Trophoblast cell (in vitro differentiated cells and primary cell): ENCODE measurements around the gene NPTN.

ENCODE experiments used
- DNase-seq, 2 donors: peaks; one replicate each; pipeline ENCODE4 v3.0.0-alpha.2; 2016
- H2AFZ ChIP-seq: 2 replicates; pipeline ENCODE4 v1.6.1; 2013; ENCODE audit warnings: low read length, moderate library complexity, mild to moderate bottlenecking; ENCODE audit not compliant: insufficient read depth, poor library complexity
- H2AK5ac ChIP-seq: 2 replicates; pipeline ENCODE4 v1.6.1; 2013; ENCODE audit warnings: mild to moderate bottlenecking, low read length
- H2BK120ac ChIP-seq: 2 replicates; pipeline ENCODE4 v1.6.1; 2013; ENCODE audit warnings: low read length, mild to moderate bottlenecking, moderate library complexity; ENCODE audit not compliant: insufficient read depth, poor library complexity
- H2BK12ac ChIP-seq: 2 replicates; pipeline ENCODE4 v1.6.1; 2013; ENCODE audit warnings: mild to moderate bottlenecking, low read length, moderate library complexity
- H2BK5ac ChIP-seq: 2 replicates; pipeline ENCODE4 v1.6.1; 2013; ENCODE audit warnings: low read length, low read depth, moderate library complexity, mild to moderate bottlenecking; ENCODE audit not compliant: poor library complexity
- H3K14ac ChIP-seq: 2 replicates; pipeline ENCODE4 v1.6.1; 2013; ENCODE audit warnings: mild to moderate bottlenecking, low read length
- H3K18ac ChIP-seq: 2 replicates; pipeline ENCODE4 v1.6.1; 2013; ENCODE audit warnings: mild to moderate bottlenecking, low read length
- H3K23ac ChIP-seq: 2 replicates; pipeline ENCODE4 v1.6.1; 2013; ENCODE audit warnings: low read length
- H3K27ac ChIP-seq: 2 replicates; pipeline ENCODE4 v1.5.1; 2013; ENCODE audit warnings: low read depth, mild to moderate bottlenecking, inconsistent platforms, low read length, moderate library complexity
- H3K27me3 ChIP-seq: 2 replicates; pipeline ENCODE4 v1.6.1; 2013; ENCODE audit warnings: inconsistent platforms, mild to moderate bottlenecking, low read length, moderate library complexity; ENCODE audit not compliant: insufficient read depth
- H3K36me3 ChIP-seq, 2 experiments: 1 replicate in 1 of 2; 2 replicates in 1 of 2; pipeline ENCODE4 v1.6.1; 2013; ENCODE audit warnings: low read length in 2 of 2, mild to moderate bottlenecking in 2 of 2, moderate library complexity in 1 of 2; ENCODE audit not compliant: insufficient read depth in 2 of 2, control insufficient read depth in 1 of 2
- H3K4ac ChIP-seq: 2 replicates; pipeline ENCODE4 v1.6.1; 2013; ENCODE audit warnings: low read depth, mild to moderate bottlenecking, low read length, moderate library complexity
- H3K4me1 ChIP-seq, 2 experiments: 1 replicate in 1 of 2; 2 replicates in 1 of 2; pipeline ENCODE4 v1.6.1; 2013; ENCODE audit warnings: low read length in 2 of 2, mild to moderate bottlenecking in 2 of 2, moderate library complexity in 1 of 2; ENCODE audit not compliant: insufficient read depth in 2 of 2, control insufficient read depth in 1 of 2
- H3K4me2 ChIP-seq: 2 replicates; pipeline ENCODE4 v1.6.1; 2013; ENCODE audit warnings: inconsistent platforms, mild to moderate bottlenecking, low read length, moderate library complexity
- H3K4me3 ChIP-seq: 2 replicates; pipeline ENCODE4 v1.5.1; 2013; ENCODE audit warnings: mild to moderate bottlenecking, low read depth, low read length, inconsistent platforms
- H3K79me1 ChIP-seq: one replicate; pipeline ENCODE4 v1.6.1; 2013; ENCODE audit warnings: low read length
- H3K79me2 ChIP-seq: 2 replicates; pipeline ENCODE4 v1.6.1; 2013; ENCODE audit warnings: low read length, mild to moderate bottlenecking; ENCODE audit not compliant: control insufficient read depth, insufficient read depth, poor library complexity
- H3K9ac ChIP-seq: 2 replicates; pipeline ENCODE4 v1.6.1; 2013; ENCODE audit warnings: mild to moderate bottlenecking, low read length
- H3K9me3 ChIP-seq: 2 replicates; pipeline ENCODE4 v1.6.1; 2013; ENCODE audit warnings: low read depth, mild to moderate bottlenecking, control low read depth, inconsistent platforms, low read length; ENCODE audit not compliant: insufficient read depth
- H4K12ac ChIP-seq: 2 replicates; pipeline ENCODE4 v1.6.1; 2013; ENCODE audit warnings: low read depth, mild to moderate bottlenecking, low read length, moderate library complexity
- H4K8ac ChIP-seq: 2 replicates; pipeline ENCODE4 v1.6.1; 2013; ENCODE audit warnings: low read depth, mild to moderate bottlenecking, low read length, moderate library complexity
- H4K91ac ChIP-seq: one replicate; pipeline ENCODE4 v1.6.1; 2013; ENCODE audit warnings: low read depth, mild to moderate bottlenecking, low read length, moderate library complexity
- WGBS: extraction: QIAGEN DNeasy Blood & Tissue Kit; methylation state at CpG from one replicate; pipeline ENCODE4 v1.1.7; 2013; ENCODE audit warnings: missing lambda C conversion rate; ENCODE audit not compliant: insufficient read length, insufficient coverage; ENCODE audit errors: extremely low coverage; 5-methylcytosine and 5-hydroxymethylcytosine counted together

NPTN gene

DNA sequence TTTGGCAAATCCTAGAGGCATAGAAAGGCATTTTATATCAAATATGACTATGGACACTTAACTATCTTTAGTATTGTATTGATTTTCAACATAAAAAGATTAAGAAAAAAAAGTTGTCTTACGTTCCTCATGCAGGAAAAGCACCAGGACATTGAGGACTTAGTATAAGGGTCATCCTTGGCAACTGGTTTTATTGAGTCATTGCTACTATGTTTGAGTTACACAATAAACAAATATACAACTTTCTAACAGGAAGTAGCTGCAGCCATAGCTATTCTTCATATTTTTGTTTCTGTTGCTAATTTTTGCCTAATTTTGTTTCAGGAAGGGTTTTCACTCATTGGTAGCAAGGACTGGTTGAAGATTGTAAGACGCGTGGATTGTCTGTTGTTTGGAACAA is 93.0 kb downstream of the NPTN start:
- Histone ChIP-seq H3K79me1 (no peaks in the 10 kb centered on the region), H3K79me2 (no peaks in the 10 kb centered on the region), H2BK120ac (no peak overlapping the region), H3K27me3 (no peaks in the 10 kb centered on the region), H2AK5ac (no peak overlapping the region), H3K14ac (no peak overlapping the region), H2BK5ac (no peak overlapping the region), H3K18ac (no peak overlapping the region), H3K4me3 (no peak overlapping the region), H3K9ac (no peak overlapping the region), H4K8ac (no peak overlapping the region), H2AFZ (no peak overlapping the region), H3K4me2 (no peak overlapping the region), H3K4me1 (no peaks in the 10 kb centered on the region), H3K27ac (no peak overlapping the region), H3K36me3 (no peaks in the 10 kb centered on the region), H4K91ac (no peak overlapping the region), H3K4ac (no peak overlapping the region), H2BK12ac (no peak overlapping the region), H3K9me3 (no peaks in the 10 kb centered on the region), H3K23ac (no peak overlapping the region), H4K12ac (no peak overlapping the region)
- no CpG with 5 or more reads among the region's 3 CpGs for WGBS
- peak in 1 of 2 donors; percentile 8 for DNase-seq

DNA sequence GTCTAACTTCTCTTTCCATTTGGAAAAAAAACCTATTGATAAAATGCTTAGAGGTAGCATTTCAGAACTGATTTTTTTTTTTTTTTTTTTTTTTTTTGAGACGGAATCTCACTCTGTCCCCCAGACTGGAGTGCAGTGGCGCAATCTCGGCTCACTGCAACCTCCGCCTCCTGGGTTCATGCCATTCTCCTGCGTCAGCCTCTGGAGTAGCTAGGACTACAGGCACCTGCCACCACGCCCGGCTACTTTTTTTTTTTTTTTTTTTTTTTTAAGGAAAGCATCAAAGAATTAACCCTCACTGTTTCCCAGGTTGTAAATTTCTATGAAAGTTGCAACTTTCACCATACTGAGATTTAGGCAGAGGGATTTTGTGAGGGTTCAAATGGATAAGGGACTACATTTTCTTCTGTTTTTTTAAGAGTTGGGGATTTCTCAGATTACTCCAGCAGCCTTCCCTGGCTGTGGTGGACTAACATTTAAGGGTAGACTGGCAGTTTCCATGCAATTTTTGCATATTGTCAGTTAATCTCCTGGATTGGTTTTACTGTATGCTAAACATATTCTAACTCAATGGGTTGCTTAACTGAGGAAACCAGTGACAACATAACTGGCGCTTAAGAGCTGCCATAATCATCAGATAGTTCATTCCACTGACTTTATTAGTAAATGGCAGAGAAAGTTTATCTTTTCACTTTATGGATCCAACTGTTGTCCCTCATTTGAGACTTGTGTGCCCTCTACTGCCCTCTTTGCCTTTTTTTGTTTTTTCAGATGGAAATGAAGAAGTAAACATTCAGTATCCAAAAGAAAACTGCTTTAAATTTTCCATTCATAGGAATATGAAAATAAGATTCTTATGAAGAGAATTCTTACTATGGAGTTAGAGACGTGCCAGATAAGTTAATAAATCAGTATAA is 93.7 kb downstream of the NPTN start:
- Histone ChIP-seq H2AK5ac (no peak overlapping the region), H3K79me2 (no peaks in the 10 kb centered on the region), H3K27ac (no peak overlapping the region), H3K23ac (no peak overlapping the region), H3K4me1 (no peaks in the 10 kb centered on the region), H2BK5ac (no peak overlapping the region), H2BK120ac (no peak overlapping the region), H3K4me2 (no peak overlapping the region), H4K91ac (no peak overlapping the region), H3K9ac (no peak overlapping the region), H2AFZ (no peak overlapping the region), H3K14ac (no peak overlapping the region), H3K18ac (no peak overlapping the region), H3K36me3 (no peaks in the 10 kb centered on the region), H3K4ac (no peak overlapping the region), H3K9me3 (no peaks in the 10 kb centered on the region), H3K27me3 (no peaks in the 10 kb centered on the region), H4K12ac (no peak overlapping the region), H3K4me3 (no peak overlapping the region), H4K8ac (no peak overlapping the region), H3K79me1 (no peaks in the 10 kb centered on the region), H2BK12ac (no peak overlapping the region)
- WGBS, result no CpG with 5 or more reads among the region's 9 CpGs
- peak; percentile 3 to 38 for DNase-seq

DNA sequence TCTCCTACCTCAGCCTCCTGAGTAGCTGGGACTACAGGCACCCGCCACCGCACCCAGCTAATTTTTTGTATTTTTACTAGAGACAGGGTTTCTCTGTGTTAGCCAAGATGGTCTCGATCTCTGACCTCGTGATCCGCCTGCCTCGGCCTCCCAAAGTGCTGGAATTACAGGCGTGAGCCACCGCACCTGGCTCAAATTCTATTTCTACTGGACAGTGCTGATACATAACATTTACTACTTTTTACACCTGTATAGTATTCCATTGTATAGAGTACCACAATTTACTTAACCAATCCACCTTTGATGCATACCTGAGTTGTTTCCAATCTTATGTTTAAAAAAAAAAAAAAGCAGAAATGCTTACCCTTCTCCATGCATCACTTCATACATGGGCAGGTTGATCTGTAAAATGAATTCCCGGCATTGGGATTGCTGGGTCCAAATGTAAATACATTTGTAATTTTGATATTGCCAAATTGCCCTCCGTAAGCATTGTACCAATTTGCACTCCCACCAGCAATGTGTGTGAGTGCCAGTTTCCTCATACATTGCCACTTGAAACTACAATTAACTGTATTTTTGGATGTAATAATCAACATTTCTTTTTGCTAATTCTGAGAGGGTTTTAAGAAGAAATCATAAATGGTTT is 94.5 kb downstream of the NPTN start:
- H2BK120ac ChIP-seq, result no peak overlapping the region
- no peak for DNase-seq
- H3K79me1 ChIP-seq, result no peaks in the 10 kb centered on the region
- no peak overlapping the region for H3K14ac ChIP-seq
- H3K23ac ChIP-seq, result no peak overlapping the region
- H3K9me3 ChIP-seq, result no peaks in the 10 kb centered on the region
- H3K18ac ChIP-seq, result no peak overlapping the region
- H3K36me3 ChIP-seq, result no peaks in the 10 kb centered on the region
- no peak overlapping the region for H3K4me2 ChIP-seq
- no peaks in the 10 kb centered on the region for H3K4me1 ChIP-seq
- H2BK12ac ChIP-seq, result no peak overlapping the region
- H2AK5ac ChIP-seq, result no peak overlapping the region
- no peaks in the 10 kb centered on the region for H3K79me2 ChIP-seq
- H4K91ac ChIP-seq, result no peak overlapping the region
- H4K8ac ChIP-seq, result no peak overlapping the region
- no CpG with 5 or more reads among the region's 10 CpGs for WGBS
- H2BK5ac ChIP-seq, result no peak overlapping the region
- no peak overlapping the region for H3K4me3 ChIP-seq
- H3K27me3 ChIP-seq, result no peaks in the 10 kb centered on the region
- H3K27ac ChIP-seq, result no peak overlapping the region
- H4K12ac ChIP-seq, result no peak overlapping the region
- H3K4ac ChIP-seq, result no peak overlapping the region
- no peak overlapping the region for H2AFZ ChIP-seq
- no peak overlapping the region for H3K9ac ChIP-seq

DNA sequence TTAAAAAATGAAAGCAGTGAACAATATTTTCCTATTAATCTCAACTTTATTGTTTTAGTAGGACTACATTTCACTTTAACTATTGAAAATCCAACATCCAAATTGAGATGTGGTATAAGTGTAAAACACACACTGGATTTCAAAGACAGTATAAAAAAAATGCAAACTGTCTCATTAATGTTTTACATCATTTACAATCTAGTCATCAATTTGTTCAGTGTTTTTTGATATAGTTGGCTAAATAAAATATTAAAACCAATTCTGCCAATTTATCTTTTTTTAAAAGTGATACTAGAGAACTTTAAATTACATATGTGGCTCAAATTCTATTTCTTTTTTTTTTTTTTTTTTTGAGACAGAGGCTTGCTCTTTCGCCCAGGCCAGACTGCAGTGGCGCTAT is 95.1 kb downstream of the NPTN start:
- Histone ChIP-seq H3K4ac (no peak overlapping the region), H2AK5ac (no peak overlapping the region), H4K91ac (no peak overlapping the region), H3K27ac (no peak overlapping the region), H3K9ac (no peak overlapping the region), H3K79me1 (no peaks in the 10 kb centered on the region), H3K23ac (no peak overlapping the region), H2BK12ac (no peak overlapping the region), H3K36me3 (no peaks in the 10 kb centered on the region), H3K79me2 (no peaks in the 10 kb centered on the region), H3K18ac (no peak overlapping the region), H4K12ac (no peak overlapping the region), H3K4me3 (no peak overlapping the region), H3K9me3 (no peaks in the 10 kb centered on the region), H3K4me1 (no peaks in the 10 kb centered on the region), H3K27me3 (no peaks in the 10 kb centered on the region), H3K4me2 (no peak overlapping the region), H2AFZ (no peak overlapping the region), H2BK5ac (no peak overlapping the region), H4K8ac (no peak overlapping the region), H2BK120ac (no peak overlapping the region), H3K14ac (no peak overlapping the region)
- no CpG with 5 or more reads among the region's 2 CpGs for WGBS
- DNase-seq, result no peak
